GM12878 (cell line): ENCODE measurements around the gene SAMD7. TPM values are rescaled to one million over a fixed set of nuclear protein-coding genes. Genes with fewer than 3 reads are reported as not detected.
A peak's percentile ranks its signal among the peaks of the same experiment; 100 is the strongest.

Source experiments
- CUX1 ChIP-seq: IDR thresholded peaks from 2 replicates; pipeline ENCODE4 v1.6.1; 2012; ENCODE audit warnings: improper control_type of control experiment, low read depth, low read length; ENCODE audit not compliant: insufficient replicate concordance
- MYB ChIP-seq: fragments of 150-350 bp; IDR thresholded peaks from 2 replicates; pipeline ENCODE4 v1.6.1; 2014; ENCODE audit warnings: mild to moderate bottlenecking, low read depth, low read length, borderline replicate concordance
- NFXL1 ChIP-seq: fragments of 450-650 bp; IDR thresholded peaks from 2 replicates; pipeline ENCODE4 v1.6.1; 2017; ENCODE audit warnings: antibody characterized with exemption, mild to moderate bottlenecking, borderline replicate concordance
- PAX5 ChIP-seq: IDR thresholded peaks from 2 replicates; pipeline ENCODE4 v1.6.1; 2011; ENCODE audit warnings: low read depth, low read length, borderline replicate concordance
- RBBP5 ChIP-seq: fragments of 200-600 bp; sonication (generic); conservative IDR thresholded peaks from 2 replicates; pipeline ENCODE4 v1.6.1; 2016
- SMARCA5 ChIP-seq: fragments of 450-650 bp; IDR thresholded peaks from 2 replicates; pipeline ENCODE4 v1.6.1; 2017; ENCODE audit warnings: mild to moderate bottlenecking
- ZNF274 ChIP-seq: IDR thresholded peaks from one replicate; pipeline ENCODE4 v1.8.0; 2011; ENCODE audit not compliant: insufficient read length, insufficient read depth
- polyA plus RNA-seq, 11 experiments: library from polyadenylated mRNA; depleted of rRNA in 4 of 11; unstranded in 6 of 11; stranded (reverse) in 5 of 11; fragments of >200 nt; fragmentation: Nextera tagmentation in 4 of 11; fragmentation: Illumina TruSeq in 1 of 11; extraction: Ambion mirVana in 4 of 11; extraction: Trizol in 1 of 11; gene quantifications; 1 replicate in 1 of 11; 2 replicates in 10 of 11; pipeline versions ENCODE4 v1.2.1 to v1.2.3, GENCODE V29; 2011 to 2016; ENCODE audit warnings: inconsistent platforms in 2 of 11, missing spikeins in 2 of 11, low read depth in 1 of 11
- total RNA-seq, 4 experiments: library from RNA; depleted of rRNA in 3 of 4; stranded (reverse); fragments of >200 nt in 3 of 4; fragmentation: Illumina TruSeq in 1 of 4; extraction: Trizol in 1 of 4; gene quantifications; 2 replicates each; pipeline versions ENCODE4 v1.2.1 to v1.2.3, GENCODE V29; 2013 to 2021
- TF ChIP-seq, protein P1 (sequence below): IDR thresholded peaks from 2 replicates; pipeline ENCODE4 v1.6.1; 2012; ENCODE audit warnings: mild to moderate bottlenecking, low read depth, low read length
- TF ChIP-seq, protein P2 (sequence below): fragments of 450-650 bp; IDR thresholded peaks from 2 replicates; pipeline ENCODE4 v1.6.1; 2016; ENCODE audit warnings: mild to moderate bottlenecking, moderate library complexity, borderline replicate concordance
- TF ChIP-seq, protein P3 (sequence below): IDR thresholded peaks from 2 replicates; pipeline ENCODE4 v1.6.1; 2011; ENCODE audit warnings: borderline replicate concordance, low read depth, mild to moderate bottlenecking, moderate library complexity, low read length; ENCODE audit not compliant: insufficient read depth, poor library complexity, severe bottlenecking
- TF ChIP-seq, protein P4 (sequence below): fragments of 450-650 bp; IDR thresholded peaks from 2 replicates; pipeline ENCODE4 v1.6.1; 2016; ENCODE audit warnings: mild to moderate bottlenecking

Gene SAMD7
- total and polyA plus RNA-seq, 10 of the 15 experiments (the other 5 are each of a cell fraction or from before 2014, with no cell fraction given) = 0.03 to 0.11 (median 0.07) TPM; not detected in 3

DNA sequence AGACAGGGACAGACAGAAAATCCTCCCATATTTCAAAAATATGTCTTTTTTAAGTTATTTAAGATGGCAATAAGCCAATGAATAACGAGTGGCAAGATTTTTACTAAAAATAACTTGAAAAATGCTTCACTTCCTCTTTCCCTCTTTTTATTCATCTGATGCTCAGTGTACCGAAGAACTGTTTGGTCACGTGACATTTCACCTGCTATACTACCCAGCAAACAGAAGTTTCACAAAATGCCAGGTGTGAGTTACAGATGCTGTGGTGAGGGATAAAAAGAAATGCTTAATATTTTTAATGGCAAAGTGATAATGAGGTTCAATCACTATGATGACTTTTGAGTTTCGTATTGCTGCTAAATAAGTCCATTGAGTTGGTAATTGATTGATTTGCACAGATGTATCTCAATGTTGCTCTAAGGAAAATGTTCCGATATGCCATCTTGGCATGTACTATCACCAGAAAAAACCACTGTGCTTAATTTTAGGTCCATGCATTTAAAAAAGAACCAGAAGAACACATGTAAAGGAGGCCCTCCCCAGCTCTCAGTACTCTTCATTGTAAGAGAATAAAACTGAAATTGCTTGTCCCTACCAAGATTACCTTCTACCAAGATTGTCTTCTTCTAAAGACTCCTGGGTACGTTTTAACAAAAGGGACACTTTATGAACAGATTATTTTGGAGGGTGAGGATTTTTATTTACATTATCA, 29.3 kb downstream of the SAMD7 start (continued):
- TF ChIP-seq CUX1 (peak; percentile 77), PAX5 (peak; percentile 44; the same call in 1 of the 2 replicates), RBBP5 (no peak), MYB (peak; percentile 79; the same call in 1 of the 2 replicates), ZNF274 (no peak), NFXL1 (no peak), SMARCA5 (peak; percentile 75; the same call in 1 of the 2 replicates)
- TF ChIP-seq, protein P1, sequence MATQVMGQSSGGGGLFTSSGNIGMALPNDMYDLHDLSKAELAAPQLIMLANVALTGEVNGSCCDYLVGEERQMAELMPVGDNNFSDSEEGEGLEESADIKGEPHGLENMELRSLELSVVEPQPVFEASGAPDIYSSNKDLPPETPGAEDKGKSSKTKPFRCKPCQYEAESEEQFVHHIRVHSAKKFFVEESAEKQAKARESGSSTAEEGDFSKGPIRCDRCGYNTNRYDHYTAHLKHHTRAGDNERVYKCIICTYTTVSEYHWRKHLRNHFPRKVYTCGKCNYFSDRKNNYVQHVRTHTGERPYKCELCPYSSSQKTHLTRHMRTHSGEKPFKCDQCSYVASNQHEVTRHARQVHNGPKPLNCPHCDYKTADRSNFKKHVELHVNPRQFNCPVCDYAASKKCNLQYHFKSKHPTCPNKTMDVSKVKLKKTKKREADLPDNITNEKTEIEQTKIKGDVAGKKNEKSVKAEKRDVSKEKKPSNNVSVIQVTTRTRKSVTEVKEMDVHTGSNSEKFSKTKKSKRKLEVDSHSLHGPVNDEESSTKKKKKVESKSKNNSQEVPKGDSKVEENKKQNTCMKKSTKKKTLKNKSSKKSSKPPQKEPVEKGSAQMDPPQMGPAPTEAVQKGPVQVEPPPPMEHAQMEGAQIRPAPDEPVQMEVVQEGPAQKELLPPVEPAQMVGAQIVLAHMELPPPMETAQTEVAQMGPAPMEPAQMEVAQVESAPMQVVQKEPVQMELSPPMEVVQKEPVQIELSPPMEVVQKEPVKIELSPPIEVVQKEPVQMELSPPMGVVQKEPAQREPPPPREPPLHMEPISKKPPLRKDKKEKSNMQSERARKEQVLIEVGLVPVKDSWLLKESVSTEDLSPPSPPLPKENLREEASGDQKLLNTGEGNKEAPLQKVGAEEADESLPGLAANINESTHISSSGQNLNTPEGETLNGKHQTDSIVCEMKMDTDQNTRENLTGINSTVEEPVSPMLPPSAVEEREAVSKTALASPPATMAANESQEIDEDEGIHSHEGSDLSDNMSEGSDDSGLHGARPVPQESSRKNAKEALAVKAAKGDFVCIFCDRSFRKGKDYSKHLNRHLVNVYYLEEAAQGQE = no peak
- TF ChIP-seq, protein P2, sequence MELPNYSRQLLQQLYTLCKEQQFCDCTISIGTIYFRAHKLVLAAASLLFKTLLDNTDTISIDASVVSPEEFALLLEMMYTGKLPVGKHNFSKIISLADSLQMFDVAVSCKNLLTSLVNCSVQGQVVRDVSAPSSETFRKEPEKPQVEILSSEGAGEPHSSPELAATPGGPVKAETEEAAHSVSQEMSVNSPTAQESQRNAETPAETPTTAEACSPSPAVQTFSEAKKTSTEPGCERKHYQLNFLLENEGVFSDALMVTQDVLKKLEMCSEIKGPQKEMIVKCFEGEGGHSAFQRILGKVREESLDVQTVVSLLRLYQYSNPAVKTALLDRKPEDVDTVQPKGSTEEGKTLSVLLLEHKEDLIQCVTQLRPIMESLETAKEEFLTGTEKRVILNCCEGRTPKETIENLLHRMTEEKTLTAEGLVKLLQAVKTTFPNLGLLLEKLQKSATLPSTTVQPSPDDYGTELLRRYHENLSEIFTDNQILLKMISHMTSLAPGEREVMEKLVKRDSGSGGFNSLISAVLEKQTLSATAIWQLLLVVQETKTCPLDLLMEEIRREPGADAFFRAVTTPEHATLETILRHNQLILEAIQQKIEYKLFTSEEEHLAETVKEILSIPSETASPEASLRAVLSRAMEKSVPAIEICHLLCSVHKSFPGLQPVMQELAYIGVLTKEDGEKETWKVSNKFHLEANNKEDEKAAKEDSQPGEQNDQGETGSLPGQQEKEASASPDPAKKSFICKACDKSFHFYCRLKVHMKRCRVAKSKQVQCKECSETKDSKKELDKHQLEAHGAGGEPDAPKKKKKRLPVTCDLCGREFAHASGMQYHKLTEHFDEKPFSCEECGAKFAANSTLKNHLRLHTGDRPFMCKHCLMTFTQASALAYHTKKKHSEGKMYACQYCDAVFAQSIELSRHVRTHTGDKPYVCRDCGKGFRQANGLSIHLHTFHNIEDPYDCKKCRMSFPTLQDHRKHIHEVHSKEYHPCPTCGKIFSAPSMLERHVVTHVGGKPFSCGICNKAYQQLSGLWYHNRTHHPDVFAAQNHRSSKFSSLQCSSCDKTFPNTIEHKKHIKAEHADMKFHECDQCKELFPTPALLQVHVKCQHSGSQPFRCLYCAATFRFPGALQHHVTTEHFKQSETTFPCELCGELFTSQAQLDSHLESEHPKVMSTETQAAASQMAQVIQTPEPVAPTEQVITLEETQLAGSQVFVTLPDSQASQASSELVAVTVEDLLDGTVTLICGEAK = no peak
- TF ChIP-seq, protein P3, sequence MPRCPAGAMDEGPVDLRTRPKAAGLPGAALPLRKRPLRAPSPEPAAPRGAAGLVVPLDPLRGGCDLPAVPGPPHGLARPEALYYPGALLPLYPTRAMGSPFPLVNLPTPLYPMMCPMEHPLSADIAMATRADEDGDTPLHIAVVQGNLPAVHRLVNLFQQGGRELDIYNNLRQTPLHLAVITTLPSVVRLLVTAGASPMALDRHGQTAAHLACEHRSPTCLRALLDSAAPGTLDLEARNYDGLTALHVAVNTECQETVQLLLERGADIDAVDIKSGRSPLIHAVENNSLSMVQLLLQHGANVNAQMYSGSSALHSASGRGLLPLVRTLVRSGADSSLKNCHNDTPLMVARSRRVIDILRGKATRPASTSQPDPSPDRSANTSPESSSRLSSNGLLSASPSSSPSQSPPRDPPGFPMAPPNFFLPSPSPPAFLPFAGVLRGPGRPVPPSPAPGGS = no peak
- TF ChIP-seq, protein P4, sequence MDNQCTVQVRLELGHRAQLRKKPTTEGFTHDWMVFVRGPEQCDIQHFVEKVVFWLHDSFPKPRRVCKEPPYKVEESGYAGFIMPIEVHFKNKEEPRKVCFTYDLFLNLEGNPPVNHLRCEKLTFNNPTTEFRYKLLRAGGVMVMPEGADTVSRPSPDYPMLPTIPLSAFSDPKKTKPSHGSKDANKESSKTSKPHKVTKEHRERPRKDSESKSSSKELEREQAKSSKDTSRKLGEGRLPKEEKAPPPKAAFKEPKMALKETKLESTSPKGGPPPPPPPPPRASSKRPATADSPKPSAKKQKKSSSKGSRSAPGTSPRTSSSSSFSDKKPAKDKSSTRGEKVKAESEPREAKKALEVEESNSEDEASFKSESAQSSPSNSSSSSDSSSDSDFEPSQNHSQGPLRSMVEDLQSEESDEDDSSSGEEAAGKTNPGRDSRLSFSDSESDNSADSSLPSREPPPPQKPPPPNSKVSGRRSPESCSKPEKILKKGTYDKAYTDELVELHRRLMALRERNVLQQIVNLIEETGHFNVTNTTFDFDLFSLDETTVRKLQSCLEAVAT = no peak
